ENCODE results near the gene DNAAF5.

The DNAAF5 gene

GRCh38 chr7:783556-784490, 57.3 kb downstream of the DNAAF5 start:
- no peak for TF ChIP-seq CTCF (IDR thresholded peaks at IDR 0.05; ENCODE audit: low read depth, low read length)

GRCh38 chr7:784971-785370, 58.5 kb downstream of the DNAAF5 start:
- no peak for DNase-seq
- Histone ChIP-seq H3K36me3 (peaks cover 69% of the 10 kb centered on the region), H3K9me3 (no peaks in the 10 kb centered on the region), H3K4me1 (no peaks in the 10 kb centered on the region), H3K27me3 (no peaks in the 10 kb centered on the region), H3K4me3 (ENCODE audit: low read depth, low read length) (no peak overlapping the region)
- TF ChIP-seq CTCF (IDR thresholded peaks at IDR 0.05; ENCODE audit: low read depth, low read length): no peak

More at GRCh38 chr7:783556-784490, 57.3 kb downstream of the DNAAF5 start:
- no peak overlapping the region for H3K4me3 ChIP-seq (ENCODE audit: low read depth, low read length)
- no peaks in the 10 kb centered on the region for H3K9me3 ChIP-seq
- peaks cover 4% of the 10 kb centered on the region for H3K4me1 ChIP-seq
- peaks cover 77% of the 10 kb centered on the region for H3K36me3 ChIP-seq
- DNase-seq: no peak
- no peaks in the 10 kb centered on the region for H3K27me3 ChIP-seq

GRCh38 chr7:785416-785815, 58.9 kb downstream of the DNAAF5 start:
- no peak for DNase-seq
- H3K36me3 ChIP-seq: peaks cover 65% of the 10 kb centered on the region
- no peak for TF ChIP-seq CTCF (IDR thresholded peaks at IDR 0.05; ENCODE audit: low read depth, low read length)
- H3K4me1 ChIP-seq: no peaks in the 10 kb centered on the region
- H3K4me3 ChIP-seq (ENCODE audit: low read depth, low read length): no peak overlapping the region
- H3K27me3 ChIP-seq: no peaks in the 10 kb centered on the region
- H3K9me3 ChIP-seq: no peaks in the 10 kb centered on the region

DNA sequence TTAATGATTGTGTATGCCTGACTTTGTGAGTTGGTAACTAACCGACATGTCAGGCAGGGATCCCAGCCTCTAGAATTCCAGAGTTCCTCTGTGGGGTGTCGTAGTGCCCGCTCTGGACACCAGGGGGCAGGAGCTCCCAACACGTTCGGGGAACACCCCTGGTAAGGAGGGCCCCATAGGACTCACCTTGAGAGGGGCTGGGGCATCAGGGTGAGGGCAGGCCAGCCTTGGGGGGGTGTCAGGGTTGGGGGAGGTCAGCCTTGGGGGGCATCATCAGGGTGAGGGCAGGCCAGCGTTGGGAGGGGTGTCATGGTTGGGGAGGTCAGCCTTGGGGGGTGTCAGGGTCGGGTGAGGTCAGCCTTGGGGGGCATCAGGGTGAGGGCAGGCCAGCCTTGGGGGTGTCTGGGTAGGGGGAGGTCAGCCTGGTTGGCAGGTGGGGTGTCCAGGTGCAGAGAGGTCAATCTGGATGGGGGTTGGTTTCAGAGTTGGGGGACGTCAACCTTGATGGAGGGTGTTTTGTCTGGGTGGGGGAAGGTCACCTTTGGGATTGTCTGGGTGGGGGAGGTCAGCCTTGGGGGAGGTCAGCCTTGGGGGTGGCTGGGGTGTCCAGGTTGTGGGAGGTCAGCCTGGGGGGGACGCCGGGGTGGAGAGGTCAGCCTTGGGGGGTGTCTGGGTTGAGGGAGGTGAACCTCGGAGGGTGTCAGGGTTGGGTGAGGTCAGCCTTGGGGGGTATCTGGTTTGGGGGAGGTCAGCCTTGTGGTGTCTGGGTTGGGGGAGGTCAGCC, 60.2 kb downstream of the DNAAF5 start:
- Histone ChIP-seq H3K4me3 (ENCODE audit: low read depth, low read length) (no peak overlapping the region), H3K27me3 (no peaks in the 10 kb centered on the region), H3K4me1 (no peaks in the 10 kb centered on the region), H3K9me3 (no peaks in the 10 kb centered on the region), H3K36me3 (peaks cover 53% of the 10 kb centered on the region)
- peak; percentile 82 for DNase-seq
- TF ChIP-seq CTCF (IDR thresholded peaks at IDR 0.05; ENCODE audit: low read depth, low read length): peak; percentile 86

GRCh38 chr7:787332-788240, 61.1 kb downstream of the DNAAF5 start:
- H3K4me1 ChIP-seq: no peaks in the 10 kb centered on the region
- DNase-seq: no peak
- H3K4me3 ChIP-seq (ENCODE audit: low read depth, low read length): no peak overlapping the region
- H3K9me3 ChIP-seq: no peaks in the 10 kb centered on the region
- H3K36me3 ChIP-seq: peaks cover 51% of the 10 kb centered on the region
- no peaks in the 10 kb centered on the region for H3K27me3 ChIP-seq
- no peak for TF ChIP-seq CTCF (IDR thresholded peaks at IDR 0.05; ENCODE audit: low read depth, low read length)

Data from BE2C (cell line).